ENCODE measurements around the gene CBLB. TPM values are rescaled to one million over a fixed set of nuclear protein-coding genes. Genes with fewer than 3 reads are reported as not detected.

The CBLB gene
- total RNA-seq, 1 experiment from 2014 or later, result 8.6 TPM

DNA sequence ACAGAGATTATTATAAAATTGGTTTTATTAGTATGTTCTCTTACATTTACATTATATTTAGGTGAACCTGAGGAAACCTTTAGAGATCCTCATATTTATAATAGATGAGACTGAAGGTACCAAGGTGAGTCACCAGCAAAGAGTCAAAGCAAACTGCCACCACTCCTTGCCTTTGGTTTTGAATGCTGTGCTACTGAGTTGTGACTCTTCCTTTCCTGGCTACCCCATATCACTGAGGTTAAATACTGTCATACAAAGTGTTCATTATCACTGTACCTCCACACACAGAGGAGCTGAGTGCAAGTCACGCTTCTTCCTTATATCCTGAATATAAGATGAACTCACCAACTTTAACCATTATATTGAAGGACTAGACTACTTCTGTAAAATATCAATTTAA is 168.2 kb downstream of the CBLB start:
- Histone ChIP-seq H3K9me3 (ENCODE audit: control insufficient read depth, insufficient read depth, low read depth, low read length) (no peaks in the 10 kb centered on the region), H3K4me1 (ENCODE audit: control insufficient read depth, insufficient read depth, low read length) (no peaks in the 10 kb centered on the region), H3K36me3 (ENCODE audit: control insufficient read depth, insufficient read depth, low read length) (no peaks in the 10 kb centered on the region), H3K27me3 (ENCODE audit: control insufficient read depth, insufficient read depth, low read length) (no peaks in the 10 kb centered on the region), H3K4me3 (ENCODE audit: low read depth in 2 of 2, low read length in 2 of 2) (no peak overlapping the region), H3K27ac (ENCODE audit: low read length) (no peak overlapping the region)
- TF ChIP-seq, protein P1, sequence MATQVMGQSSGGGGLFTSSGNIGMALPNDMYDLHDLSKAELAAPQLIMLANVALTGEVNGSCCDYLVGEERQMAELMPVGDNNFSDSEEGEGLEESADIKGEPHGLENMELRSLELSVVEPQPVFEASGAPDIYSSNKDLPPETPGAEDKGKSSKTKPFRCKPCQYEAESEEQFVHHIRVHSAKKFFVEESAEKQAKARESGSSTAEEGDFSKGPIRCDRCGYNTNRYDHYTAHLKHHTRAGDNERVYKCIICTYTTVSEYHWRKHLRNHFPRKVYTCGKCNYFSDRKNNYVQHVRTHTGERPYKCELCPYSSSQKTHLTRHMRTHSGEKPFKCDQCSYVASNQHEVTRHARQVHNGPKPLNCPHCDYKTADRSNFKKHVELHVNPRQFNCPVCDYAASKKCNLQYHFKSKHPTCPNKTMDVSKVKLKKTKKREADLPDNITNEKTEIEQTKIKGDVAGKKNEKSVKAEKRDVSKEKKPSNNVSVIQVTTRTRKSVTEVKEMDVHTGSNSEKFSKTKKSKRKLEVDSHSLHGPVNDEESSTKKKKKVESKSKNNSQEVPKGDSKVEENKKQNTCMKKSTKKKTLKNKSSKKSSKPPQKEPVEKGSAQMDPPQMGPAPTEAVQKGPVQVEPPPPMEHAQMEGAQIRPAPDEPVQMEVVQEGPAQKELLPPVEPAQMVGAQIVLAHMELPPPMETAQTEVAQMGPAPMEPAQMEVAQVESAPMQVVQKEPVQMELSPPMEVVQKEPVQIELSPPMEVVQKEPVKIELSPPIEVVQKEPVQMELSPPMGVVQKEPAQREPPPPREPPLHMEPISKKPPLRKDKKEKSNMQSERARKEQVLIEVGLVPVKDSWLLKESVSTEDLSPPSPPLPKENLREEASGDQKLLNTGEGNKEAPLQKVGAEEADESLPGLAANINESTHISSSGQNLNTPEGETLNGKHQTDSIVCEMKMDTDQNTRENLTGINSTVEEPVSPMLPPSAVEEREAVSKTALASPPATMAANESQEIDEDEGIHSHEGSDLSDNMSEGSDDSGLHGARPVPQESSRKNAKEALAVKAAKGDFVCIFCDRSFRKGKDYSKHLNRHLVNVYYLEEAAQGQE (IDR thresholded peaks at IDR 0.05; ENCODE audit: insufficient read depth in 1 of 2, low read depth in 2 of 2, low read length in 1 of 2), result no peak
- TF ChIP-seq, protein P2, sequence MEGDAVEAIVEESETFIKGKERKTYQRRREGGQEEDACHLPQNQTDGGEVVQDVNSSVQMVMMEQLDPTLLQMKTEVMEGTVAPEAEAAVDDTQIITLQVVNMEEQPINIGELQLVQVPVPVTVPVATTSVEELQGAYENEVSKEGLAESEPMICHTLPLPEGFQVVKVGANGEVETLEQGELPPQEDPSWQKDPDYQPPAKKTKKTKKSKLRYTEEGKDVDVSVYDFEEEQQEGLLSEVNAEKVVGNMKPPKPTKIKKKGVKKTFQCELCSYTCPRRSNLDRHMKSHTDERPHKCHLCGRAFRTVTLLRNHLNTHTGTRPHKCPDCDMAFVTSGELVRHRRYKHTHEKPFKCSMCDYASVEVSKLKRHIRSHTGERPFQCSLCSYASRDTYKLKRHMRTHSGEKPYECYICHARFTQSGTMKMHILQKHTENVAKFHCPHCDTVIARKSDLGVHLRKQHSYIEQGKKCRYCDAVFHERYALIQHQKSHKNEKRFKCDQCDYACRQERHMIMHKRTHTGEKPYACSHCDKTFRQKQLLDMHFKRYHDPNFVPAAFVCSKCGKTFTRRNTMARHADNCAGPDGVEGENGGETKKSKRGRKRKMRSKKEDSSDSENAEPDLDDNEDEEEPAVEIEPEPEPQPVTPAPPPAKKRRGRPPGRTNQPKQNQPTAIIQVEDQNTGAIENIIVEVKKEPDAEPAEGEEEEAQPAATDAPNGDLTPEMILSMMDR (IDR thresholded peaks at IDR 0.05), result no peak
- no peak for TF ChIP-seq TCF7L2 (IDR thresholded peaks at IDR 0.05; ENCODE audit: low read depth, low read length)
- TF ChIP-seq SIN3A (IDR thresholded peaks at IDR 0.05; ENCODE audit: borderline replicate concordance, insufficient read depth, low read depth, low read length), result no peak
- TF ChIP-seq POLR2AphosphoS5 (IDR thresholded peaks at IDR 0.05; ENCODE audit: low read depth, low read length), result no peak
- intact Hi-C loops (cut with micrococcal nuclease; ENCODE audit: unreplicated experiment) (no loop called here), in situ Hi-C loops (cut with HindIII; ENCODE audit: low pct_unique_long_range_greater_than_20kb, low sequenced_read_pairs) (no loop called here)
- POLR2A ChIA-PET, result no interaction called here
- no TSS peak for BruUV-seq (replicated peaks)
- no peak for ATAC-seq
- CTCF ChIA-PET, result no interaction called here
- DNase-seq (ENCODE audit: low read depth, low spot score), result no peak

DNA sequence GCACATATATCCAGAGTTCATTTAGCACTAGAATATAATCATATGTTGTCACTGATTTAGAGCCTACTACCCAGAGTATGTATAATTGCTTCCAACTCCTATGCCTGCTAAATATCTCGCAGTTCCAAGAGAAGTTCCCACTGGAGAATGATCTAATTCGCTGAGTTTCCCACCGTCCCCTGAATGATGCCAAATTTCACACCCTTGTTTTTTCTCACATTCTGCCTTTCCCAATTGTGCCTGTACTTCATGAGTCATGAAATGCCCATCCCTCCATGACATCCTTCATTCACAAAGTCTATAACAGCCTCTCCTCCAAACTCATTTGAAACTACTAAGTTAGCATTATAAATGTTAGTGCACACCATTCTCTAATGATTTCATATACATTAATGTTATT is 177.2 kb downstream of the CBLB start:
- no peaks in the 10 kb centered on the region; the same call in 1 of the 2 replicates for H3K36me3 ChIP-seq (ENCODE audit: control insufficient read depth, insufficient read depth, low read length)
- in situ Hi-C loops (cut with HindIII; ENCODE audit: low pct_unique_long_range_greater_than_20kb, low sequenced_read_pairs), result no loop called here
- CTCF ChIA-PET, result interaction anchor here (0.6 kb wide), 1 partner anchor 12 kb away, joined by 3 read pairs; no protein-coding TSS in a partner anchor
- no peak overlapping the region for H3K4me3 ChIP-seq (ENCODE audit: low read depth in 2 of 2, low read length in 2 of 2)
- TF ChIP-seq TCF7L2 (IDR thresholded peaks at IDR 0.05; ENCODE audit: low read depth, low read length), result no peak
- TF ChIP-seq, protein P1 (IDR thresholded peaks at IDR 0.05; ENCODE audit: insufficient read depth in 1 of 2, low read depth in 2 of 2, low read length in 1 of 2), result no peak
- TF ChIP-seq, protein P2 (IDR thresholded peaks at IDR 0.05), result no peak
- no peak for TF ChIP-seq SIN3A (IDR thresholded peaks at IDR 0.05; ENCODE audit: borderline replicate concordance, insufficient read depth, low read depth, low read length)
- no peak for TF ChIP-seq POLR2AphosphoS5 (IDR thresholded peaks at IDR 0.05; ENCODE audit: low read depth, low read length)
- DNase-seq (ENCODE audit: low read depth, low spot score) (no peak), ATAC-seq (no peak)
- BruUV-seq (replicated peaks), result no TSS peak
- no peaks in the 10 kb centered on the region for H3K4me1 ChIP-seq (ENCODE audit: control insufficient read depth, insufficient read depth, low read length)
- intact Hi-C loops (cut with micrococcal nuclease; ENCODE audit: unreplicated experiment), result no loop called here
- no peak overlapping the region for H3K27ac ChIP-seq (ENCODE audit: low read length)
- POLR2A ChIA-PET, result no interaction called here
- no peaks in the 10 kb centered on the region for H3K9me3 ChIP-seq (ENCODE audit: control insufficient read depth, insufficient read depth, low read depth, low read length)
- no peaks in the 10 kb centered on the region for H3K27me3 ChIP-seq (ENCODE audit: control insufficient read depth, insufficient read depth, low read length)
